Stimulated activated naive CD8-positive, alpha-beta T cell treated with anti-CD3 and anti-CD28 coated beads, Interleukin-15, Interleukin-2, amounts not matched to agents 100 U/mL and 50 U/mL, for 24 hours (primary cell): ENCODE measurements around the gene FERMT3.

ENCODE experiments used
- ATAC-seq: fragments of 150-1000 bp; cut with Tn5 transposase; one replicate; pipeline ENCODE4 v1.10.0; 2021
- DNase-seq: peaks from one replicate; pipeline ENCODE4 v3.0.0; 2021

Gene FERMT3

GRCh38 chr11:64220798-64221197, 14.3 kb downstream of the FERMT3 start:
- ATAC-seq (no peak), DNase-seq (no peak)

GRCh38 chr11:64222651-64223000, 16.1 kb downstream of the FERMT3 start:
- DNase-seq (no peak), ATAC-seq (no peak)

- ATAC-seq, result no peak
- DNase-seq, result no peak
Observed at GRCh38 chr11:64223001-64223651, 16.6 kb downstream of the FERMT3 start.

GRCh38 chr11:64224151-64224890, 17.8 kb downstream of the FERMT3 start:
- DNase-seq, result no peak
- no peak for ATAC-seq

- no peak for ATAC-seq
- no peak for DNase-seq
Observed at GRCh38 chr11:64224891-64225607, 18.5 kb downstream of the FERMT3 start.

GRCh38 chr11:64225608-64226506, 19.3 kb downstream of the FERMT3 start, which contains the start of the genes NUDT22 and TRPT1:
Gene NUDT22 (plus strand): TSS chr11:64226274. CDS start chr11:64226653, 379 bp downstream.
Gene TRPT1 (minus strand): TSS chr11:64226186. CDS start chr11:64225860, 326 bp downstream.
- peak; percentile 76 for ATAC-seq
- DNase-seq, result peak; percentile 97

GRCh38 chr11:64226507-64227051, 20.1 kb downstream of the FERMT3 start:
- peak; percentile 61 for ATAC-seq
- DNase-seq, result peak; percentile 77

- no peak for ATAC-seq
- no peak for DNase-seq
Observed at GRCh38 chr11:64227405-64227956, 21.0 kb downstream of the FERMT3 start.

GRCh38 chr11:64229090-64229743, 22.7 kb downstream of the FERMT3 start:
- no peak for ATAC-seq
- no peak for DNase-seq

GRCh38 chr11:64229744-64230170, 23.2 kb downstream of the FERMT3 start:
- no peak for ATAC-seq
- no peak for DNase-seq

GRCh38 chr11:64230171-64230984, 23.9 kb downstream of the FERMT3 start, which contains the start of gene DNAJC4:
Gene DNAJC4 (plus strand): TSS chr11:64230548. CDS start chr11:64230855, 307 bp downstream.
- DNase-seq (peak; percentile 92), ATAC-seq (peak; percentile 45)

GRCh38 chr11:64230985-64231365, 24.5 kb downstream of the FERMT3 start:
- no peak for ATAC-seq
- DNase-seq, result no peak

- ATAC-seq (no peak), DNase-seq (no peak)
Observed at GRCh38 chr11:64231546-64231945, 25.0 kb downstream of the FERMT3 start.

GRCh38 chr11:64232182-64232966, 25.9 kb downstream of the FERMT3 start:
- DNase-seq (no peak), ATAC-seq (no peak)

GRCh38 chr11:64232967-64233315, 26.4 kb downstream of the FERMT3 start:
- ATAC-seq, result no peak
- no peak for DNase-seq

GRCh38 chr11:64233913-64234586, 27.5 kb downstream of the FERMT3 start, which contains the start of gene VEGFB:
Gene VEGFB (plus strand): TSS chr11:64234584. CDS start chr11:64234834, 250 bp downstream.
- ATAC-seq (peak; percentile 49), DNase-seq (peak; percentile 78)

- peak; percentile 67 for DNase-seq
- ATAC-seq, result peak; percentile 56
Observed at GRCh38 chr11:64234647-64235379, 28.3 kb downstream of the FERMT3 start.
